Keratinocyte (primary cell): ENCODE results near the gene ALDH3A2.

Source experiments
- CTCF ChIP-seq, 3 experiments: IDR thresholded peaks in 1 of 3; conservative IDR thresholded peaks in 1 of 3; optimal IDR thresholded peaks in 1 of 3; 2 replicates in 2 of 3; 3 replicates in 1 of 3; pipeline versions ENCODE3 to v1.5.1; 2011; ENCODE audit warnings: low read length in 3 of 3, mild to moderate bottlenecking in 3 of 3, moderate library complexity in 2 of 3, control low read depth in 1 of 3, inconsistent platforms in 1 of 3; ENCODE audit not compliant: insufficient read depth in 2 of 3; ENCODE audit errors: extremely low read depth in 1 of 3
- EZH2 ChIP-seq: IDR thresholded peaks from one replicate; pipeline ENCODE4 v1.6.1; 2012; ENCODE audit warnings: inconsistent platforms, mild to moderate bottlenecking, low read length, moderate library complexity

GRCh38 chr17:19610311-19610710 lies 38.2 kb upstream of the ALDH3A2 start:
- TF ChIP-seq CTCF (optimal IDR thresholded peaks at IDR 0.05 in 1 of 3, IDR thresholded peaks at IDR 0.05 in 1 of 3, conservative IDR thresholded peaks at IDR 0.05 in 1 of 3; ENCODE audit: extremely low read depth in 1 of 3, insufficient read depth in 2 of 3, low read length in 3 of 3) (no peak), EZH2 (no peak)
